ELR (cell line): ENCODE results near the gene TOMM40L.
"Not testable (repeated sequence)": the region's sequence is repeated elsewhere in the genome, so short reads cannot be mapped to it uniquely, and the experiment has no call there.

Source experiments
- DNase-seq: peaks from one replicate; pipeline ENCODE4 v3.0.0-alpha.2; 2015; ENCODE audit warnings: low read depth

Gene TOMM40L

DNA sequence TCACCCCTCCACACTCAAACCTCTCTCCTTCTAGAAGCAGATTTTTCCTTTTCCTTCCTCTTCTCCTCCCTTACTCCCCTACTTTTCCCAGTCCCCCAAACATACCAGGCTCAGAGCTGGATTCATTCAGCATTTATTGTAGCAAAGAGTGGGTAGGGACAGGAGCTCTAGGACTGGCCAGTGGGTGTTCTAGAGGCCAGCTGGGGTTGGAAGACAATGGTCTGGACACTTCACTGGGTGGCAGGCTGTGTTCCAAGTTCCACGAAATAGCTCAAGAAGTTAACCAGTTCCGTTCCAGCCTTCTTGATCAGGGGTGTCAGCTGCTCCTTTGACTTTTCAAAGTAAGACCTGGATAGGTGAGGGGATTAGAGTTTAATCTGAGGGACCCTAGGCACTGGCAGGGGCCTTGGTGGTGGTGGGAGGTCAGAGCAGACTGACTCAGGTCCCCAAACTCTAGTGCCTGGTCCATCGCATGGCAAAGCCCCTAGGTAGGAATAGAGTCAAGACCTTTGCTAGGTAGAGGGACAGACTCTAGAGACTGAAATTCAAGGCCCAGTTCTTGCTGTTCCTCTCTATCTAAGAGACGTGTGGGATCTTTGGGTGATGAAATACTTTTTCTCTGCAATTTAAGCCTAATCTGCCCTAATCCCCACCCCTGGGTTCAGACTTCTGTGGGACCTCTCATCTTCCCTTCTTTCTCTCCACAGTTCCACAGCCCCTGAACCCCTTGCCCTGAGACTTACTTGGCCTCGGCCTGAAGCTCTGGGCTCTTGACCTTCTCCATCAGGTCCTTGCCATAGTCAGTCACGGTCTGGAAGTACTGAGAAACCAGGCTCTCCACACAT is 3.5 kb upstream of the TOMM40L start:
- no peak for DNase-seq

DNA sequence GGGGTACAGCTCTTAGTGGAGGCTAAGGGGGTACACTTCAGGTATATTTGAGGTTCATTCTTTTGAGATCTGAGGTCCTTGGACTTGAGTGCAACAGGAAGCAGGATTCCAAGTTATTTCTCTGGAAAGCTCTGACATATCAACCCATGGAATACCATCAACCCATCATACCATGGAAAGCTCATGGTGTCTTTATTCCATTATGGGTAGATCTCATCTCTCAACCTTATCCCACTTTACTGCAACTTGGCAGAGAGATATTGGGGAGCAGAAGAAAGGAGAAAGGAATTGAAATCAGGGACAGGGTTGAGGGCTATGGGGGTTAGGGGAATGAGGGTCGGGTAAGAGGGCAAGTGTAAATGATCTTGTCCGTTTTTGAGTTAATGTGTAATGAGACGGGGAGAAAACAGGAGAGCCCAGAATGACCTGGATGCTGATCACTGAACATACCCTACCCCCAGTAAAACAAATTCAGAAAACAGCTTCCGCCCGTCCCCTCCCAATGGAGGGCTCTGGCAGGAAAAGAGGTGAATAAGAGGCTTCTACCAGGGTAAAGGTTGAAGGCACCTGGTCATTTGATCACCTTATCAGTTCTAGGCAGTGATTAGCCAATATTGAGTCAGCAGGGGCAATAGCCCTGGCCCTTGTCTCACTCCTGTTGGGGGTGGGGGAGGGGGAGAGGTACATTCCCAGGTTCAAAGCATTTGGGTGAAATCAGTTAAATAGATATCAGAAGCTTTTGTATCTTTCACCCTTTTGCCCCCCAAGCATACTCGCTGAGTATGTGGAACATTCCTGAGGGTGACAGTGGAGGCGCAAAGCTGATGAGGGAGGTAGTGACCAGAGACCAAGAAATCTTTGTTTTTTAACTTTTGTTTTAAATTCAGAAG is 1.8 kb upstream of the TOMM40L start:
- DNase-seq = no peak

DNA sequence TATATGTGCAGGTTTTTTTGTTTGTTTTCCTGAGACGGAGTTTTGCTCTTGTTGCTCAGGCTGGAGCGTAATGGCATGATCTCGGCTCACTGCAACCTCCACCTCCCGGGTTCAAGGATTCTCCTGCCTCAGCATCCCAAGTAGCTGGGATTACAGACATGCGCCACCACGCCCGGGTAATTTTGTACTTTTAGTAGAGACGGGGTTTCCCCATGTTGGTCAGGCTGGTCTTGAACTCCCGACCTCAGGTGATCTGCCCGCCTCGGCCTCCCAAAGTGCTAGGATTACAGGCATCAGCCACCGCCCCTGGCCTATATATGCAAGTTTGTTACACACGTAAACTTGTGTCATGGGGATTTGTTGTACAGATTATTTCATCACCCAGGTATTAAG is 1.2 kb upstream of the TOMM40L start:
- not testable (repeated sequence) for DNase-seq

DNA sequence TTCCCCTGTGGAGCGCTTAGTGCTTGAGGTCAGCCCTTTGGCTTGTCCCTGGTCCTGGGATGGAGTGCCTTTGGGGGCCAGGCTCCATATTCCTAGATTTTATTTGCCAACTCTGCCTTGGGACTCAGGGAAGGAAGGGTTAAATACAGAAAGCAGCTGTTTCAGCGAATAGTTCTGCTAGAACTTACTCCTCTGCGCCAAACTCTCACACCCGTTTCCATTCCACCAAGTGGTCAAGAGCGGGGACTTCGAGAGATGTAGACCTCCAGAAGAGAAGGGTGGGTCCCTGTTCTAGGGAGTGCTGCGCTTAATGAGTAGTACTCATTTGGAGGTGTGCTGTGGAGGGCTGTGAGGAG is 704 bp upstream of the TOMM40L start:
- no peak for DNase-seq

DNA sequence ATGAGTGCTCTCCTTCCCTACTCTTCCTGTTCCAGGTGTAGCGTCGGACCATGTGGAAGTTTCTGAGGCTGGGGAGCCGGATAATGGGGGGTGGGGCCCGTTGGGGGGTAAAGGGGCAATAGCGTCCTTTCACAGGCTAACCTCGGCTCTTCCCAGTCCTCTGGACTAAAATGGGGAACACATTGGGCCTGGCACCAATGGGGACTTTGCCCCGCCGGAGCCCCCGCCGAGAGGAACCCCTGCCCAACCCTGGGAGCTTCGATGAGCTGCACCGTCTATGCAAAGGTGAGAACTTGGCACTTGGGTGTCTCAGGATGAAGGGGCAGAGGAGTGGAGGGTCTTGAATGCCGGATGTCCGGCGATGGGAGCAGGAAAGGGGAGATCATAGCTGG is 456 bp downstream of the TOMM40L start:
- DNase-seq = peak; percentile 23

DNA sequence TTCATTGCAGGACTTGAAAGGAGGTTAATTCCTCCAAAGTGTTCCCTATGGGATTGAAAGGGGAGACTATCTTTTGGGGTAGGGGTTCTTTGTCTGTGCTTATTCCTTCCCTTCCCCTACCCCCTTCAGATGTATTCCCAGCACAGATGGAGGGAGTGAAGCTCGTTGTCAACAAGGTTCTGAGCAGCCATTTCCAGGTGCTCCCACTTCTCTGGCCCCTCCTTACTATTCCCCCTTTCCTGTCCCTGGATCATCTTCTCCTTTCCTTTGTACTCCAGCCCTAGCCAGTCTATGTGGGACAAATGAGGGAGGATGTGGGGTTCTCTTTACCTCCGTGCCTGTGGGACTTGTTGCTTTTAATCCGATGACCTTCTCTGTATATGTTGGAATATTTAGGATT is 899 bp downstream of the TOMM40L start:
- peak; percentile 20 for DNase-seq

DNA sequence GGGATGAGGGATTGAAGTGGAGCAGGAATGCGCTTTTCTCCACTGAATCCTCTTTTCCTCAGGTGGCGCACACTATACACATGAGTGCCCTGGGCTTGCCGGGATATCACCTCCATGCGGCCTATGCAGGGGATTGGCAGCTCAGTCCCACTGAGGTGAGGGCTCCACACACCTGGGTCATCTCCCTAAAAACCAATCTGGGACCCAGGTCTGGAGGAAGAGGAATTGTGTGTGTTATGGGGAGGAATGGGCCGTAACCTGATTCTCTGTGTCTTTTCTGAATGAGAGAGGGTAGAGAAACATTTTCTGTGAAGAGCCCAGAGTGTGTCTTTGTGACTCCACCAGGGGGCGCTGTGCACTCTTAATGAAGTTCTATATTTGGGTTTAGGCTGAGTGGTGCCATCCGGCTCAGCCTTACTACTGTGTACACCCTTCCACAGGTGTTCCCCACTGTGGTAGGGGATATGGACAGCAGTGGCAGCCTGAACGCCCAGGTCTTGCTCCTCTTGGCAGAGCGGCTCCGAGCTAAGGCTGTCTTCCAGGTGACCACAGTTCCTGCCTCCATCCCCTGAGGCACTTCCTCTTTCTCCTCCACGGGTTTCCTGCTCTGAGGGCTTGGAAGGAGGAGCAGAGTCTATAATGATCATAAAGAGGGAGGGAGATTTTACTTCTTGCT is 1.5 kb downstream of the TOMM40L start:
- DNase-seq = peak; percentile 84

DNA sequence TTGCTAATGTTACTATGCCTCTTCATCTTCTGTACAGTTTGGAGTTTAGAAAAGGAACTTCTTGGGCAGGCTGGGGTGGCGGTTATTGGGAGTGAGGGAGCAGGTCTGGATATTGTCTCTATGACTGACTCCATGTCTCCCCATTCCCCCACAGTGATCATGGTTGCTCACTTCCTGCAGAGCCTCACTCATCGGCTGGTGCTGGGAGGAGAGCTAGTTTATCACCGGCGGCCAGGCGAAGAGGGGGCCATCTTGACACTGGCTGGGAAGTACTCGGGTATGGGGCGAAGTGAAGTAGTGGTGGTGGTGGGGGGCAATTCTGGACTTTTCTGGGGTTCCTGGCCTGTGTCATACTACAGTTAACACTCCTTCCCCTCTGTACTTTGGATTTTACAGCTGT is 2.2 kb downstream of the TOMM40L start:
- peak; percentile 30 for DNase-seq

DNA sequence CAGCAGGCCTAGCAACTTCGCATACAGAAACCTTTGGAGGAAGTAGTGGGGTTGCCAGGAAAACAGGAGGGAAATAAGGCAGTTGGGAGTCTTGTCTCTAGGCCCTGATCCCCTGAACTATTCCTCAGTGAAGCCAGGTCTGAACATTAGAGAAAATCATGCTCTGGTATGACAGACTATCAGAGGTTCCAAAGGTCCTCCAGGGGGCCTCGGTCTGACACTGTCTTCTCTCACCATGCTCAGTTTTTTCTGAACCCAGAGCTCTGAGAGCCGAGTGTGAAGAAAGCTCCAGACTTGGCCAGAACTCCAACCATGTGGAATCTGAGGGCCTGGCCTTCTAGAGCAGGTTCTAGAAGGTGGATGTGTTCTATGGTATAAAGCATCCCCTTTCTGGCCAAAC is 4.0 kb downstream of the TOMM40L start:
- DNase-seq = peak; percentile 43

DNA sequence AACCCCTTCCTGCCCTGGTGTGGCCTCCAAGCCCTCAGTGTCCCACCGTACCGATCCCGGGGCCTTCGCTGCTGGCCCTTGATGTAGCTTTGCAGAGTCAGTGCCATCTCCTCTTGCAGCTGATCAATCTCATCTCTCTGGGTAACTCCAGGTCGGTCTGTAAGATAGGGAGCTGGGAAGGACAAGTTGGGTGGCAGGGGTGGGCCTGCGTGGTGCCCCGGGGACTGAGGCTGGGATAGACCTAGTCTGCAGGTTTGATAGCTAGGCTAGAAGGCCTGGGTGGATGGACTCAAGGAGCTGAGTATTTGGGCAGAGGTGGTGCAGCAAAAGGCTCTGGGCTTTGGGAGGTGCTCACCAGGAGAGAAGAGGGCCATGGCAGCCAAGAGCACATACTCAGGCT is 4.9 kb downstream of the TOMM40L start:
- no peak for DNase-seq

DNA sequence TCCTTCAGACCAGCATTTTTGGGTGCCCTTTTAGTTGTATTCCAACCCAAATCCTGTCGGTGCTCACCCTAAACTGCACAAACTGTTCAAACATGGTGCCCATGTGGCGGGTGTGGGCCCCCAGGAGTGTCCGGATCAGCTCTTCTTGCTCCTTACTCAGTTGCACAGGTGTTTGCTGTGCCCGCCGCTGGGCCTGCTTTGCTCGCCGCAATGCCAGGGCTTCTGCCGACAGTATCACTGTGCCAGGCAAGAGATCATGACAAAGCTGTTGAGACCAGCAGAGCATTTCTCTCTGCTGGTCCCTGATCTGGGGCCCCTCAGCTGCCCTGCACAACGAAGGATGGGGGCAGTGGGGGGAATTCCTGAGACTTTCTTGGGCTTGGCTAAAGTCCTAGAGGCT is 7.2 kb downstream of the TOMM40L start:
- DNase-seq = no peak

DNA sequence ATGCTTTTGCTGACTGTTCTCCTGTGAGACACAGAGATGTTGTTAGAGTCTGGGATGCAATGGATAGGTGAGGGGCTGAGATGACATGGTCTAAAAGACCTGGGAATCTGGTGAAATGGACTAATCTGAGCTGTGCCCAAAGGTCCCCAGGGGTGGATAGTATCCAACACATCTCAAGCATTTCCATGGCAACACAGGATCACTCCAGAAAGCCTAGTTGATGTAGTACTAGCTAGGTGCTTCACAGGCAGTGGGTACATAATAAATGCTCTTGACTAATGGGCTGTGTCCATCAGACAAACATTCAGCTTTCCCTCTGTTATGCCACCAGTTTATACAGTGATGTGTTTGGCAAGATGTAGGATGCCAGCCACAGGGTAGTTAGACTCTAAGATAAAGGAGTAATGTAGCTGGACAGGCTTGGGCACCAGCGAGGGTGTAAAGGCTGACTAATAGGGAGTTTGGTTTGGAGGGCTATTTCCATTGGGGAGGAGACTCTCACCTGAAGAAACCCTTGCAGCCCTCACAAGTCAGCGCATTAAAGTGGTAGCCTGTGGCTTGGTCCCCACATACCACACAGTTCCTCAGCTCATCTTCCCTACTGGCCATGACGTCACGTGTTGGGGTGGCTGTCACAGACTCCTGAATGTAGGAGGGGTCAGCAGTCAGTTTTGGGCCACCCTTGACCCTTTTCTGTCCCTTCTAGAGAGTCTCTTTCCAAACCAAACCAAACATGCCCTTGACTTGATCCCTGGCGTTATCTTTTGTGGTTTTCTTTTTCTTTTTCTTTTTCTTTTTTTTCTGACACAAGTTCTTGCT is 10.3 kb downstream of the TOMM40L start:
- no peak for DNase-seq

DNA sequence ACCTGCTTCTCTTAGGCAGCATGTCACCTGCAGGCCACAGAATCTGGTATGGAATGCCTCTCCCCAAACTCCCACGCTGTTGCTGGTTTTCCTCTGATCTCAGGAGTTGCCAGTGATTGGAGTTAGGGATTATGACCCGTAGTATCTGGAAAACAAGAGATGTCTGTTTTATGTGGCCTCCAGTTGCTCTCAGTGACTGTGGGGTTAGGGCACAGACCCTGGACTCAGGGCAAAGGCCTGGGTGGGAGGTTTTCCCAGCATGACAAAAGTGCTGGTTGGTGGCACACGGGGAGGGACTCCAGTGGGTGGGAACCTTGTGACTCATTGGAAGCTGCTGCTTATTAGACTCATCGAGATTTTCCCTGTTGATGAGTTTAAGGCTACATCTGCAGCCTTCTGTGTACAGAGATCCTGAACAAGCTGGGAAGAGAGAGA is 12.2 kb downstream of the TOMM40L start, which contains the start of gene NR1I3:
NR1I3 (minus strand) TSS at position 165 of the 435 bp plus-strand sequence. CDS start 1,638 bp downstream, outside the sequence.
- peak; percentile 46 for DNase-seq

DNA sequence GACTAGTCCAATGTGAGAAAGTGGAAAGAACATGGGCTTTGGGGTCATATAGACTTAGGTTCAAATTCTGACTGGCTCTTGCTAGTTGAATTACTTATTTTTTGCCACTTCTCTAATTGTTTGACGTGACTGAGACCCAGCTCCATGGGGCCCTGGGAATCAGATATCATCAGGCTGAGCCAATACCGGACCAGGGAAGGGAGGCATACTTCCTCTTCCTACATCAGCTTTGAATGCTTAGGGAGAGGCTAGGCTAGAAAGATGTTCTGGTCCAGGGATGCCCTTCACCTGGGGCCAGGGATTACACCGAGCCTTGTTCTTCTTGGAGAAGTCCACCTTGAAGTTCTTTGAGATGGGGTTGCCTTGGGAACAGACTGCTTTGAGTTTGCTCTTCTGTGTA is 15.8 kb downstream of the TOMM40L start:
- DNase-seq = no peak

DNA sequence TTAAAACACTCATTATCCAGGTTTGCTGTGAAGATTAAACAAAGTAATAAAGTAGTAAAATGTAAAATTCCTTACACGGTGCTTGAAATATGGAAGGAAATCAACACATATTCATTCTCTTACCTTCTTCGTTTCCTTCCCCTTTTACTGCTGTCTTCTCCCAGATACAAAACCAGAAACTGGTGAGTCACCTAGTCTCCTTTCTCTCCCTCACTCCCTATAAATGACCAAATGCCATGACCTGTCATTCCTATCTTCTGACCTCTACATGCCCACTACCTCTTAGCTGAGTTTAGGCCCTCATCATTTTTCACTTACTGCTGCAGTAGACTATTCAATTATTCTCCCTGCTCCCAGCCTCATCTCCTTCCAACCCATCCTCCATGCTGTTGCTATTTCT is 16.5 kb downstream of the TOMM40L start:
- peak; percentile 62 for DNase-seq

DNA sequence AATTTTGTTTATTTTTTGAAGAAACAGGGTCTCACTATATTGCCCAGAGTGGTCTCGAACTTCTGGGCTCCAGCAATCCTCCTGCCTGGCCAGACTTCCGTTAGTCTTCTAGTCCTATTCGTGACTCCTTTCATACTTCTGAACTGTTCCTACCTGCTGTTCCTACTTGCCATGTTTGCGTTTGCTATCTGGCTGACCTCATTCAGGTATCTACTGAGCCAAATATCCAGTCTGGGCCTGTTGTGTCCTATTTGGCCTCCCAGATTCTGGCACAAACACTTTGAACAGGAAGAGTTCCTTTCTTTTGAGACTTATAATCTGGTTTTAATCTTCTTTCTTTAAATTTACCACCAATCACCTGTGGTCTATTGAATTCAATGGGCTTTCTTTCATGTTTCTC is 19.0 kb downstream of the TOMM40L start:
- DNase-seq = no peak

DNA sequence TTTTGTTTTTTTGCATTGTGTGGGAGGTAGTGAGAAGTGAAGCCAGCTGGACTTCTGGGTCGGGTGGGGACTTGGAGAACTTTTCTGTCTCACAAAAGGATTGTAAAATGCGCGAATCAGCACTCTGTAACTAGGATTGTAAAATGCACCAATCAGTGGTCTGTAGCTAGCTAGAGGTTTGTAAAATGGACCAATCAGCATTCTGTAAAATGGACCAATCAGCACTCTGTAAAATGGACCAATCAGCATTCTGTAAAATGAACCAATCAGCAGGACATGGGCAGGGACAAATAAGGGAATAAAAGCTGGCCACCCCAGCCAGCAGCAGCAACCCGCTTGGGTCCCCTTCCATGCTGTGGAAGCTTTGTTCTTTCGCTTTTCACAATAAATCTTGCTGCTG is 24.2 kb downstream of the TOMM40L start:
- not testable (repeated sequence) for DNase-seq

DNA sequence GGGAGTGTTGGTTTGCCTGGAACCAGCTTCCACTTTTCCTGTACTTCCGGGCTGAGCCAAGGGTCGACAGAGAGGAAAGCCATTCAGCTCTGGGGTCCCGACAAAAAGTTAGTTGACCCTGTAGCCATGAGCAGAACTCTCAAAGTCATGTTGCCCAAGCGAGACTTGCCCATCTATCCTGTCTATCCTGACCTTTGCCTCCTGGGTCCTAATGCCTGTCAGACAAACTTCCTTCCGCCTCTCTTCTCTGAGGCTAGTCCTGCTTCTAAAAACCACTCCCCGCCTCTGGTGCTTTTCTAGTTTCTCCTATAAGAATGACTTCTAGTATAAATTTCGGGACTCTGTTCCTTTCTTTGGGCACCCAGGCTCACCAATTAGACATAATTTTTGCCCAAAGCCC is 25.0 kb downstream of the TOMM40L start:
- no peak for DNase-seq

DNA sequence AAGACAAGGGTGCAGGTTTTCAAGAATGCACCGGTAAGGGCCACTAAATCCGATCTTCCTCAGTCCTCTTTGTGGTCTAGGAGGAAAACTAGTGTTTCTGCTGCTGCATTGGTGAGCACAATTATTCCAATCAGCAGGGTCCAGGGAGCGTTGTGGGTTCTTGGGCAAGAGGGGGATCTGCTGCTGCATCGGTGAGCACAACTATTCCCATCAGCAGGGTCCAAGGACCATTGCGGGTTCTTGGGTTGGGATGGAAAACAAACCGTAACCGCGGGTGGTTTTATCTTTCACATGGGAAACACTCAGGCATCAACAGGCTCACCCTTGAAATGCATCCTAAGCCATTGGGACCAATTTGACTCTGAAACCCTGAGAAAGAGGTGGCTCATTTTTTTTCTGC is 25.7 kb downstream of the TOMM40L start:
- DNase-seq = no peak

DNA sequence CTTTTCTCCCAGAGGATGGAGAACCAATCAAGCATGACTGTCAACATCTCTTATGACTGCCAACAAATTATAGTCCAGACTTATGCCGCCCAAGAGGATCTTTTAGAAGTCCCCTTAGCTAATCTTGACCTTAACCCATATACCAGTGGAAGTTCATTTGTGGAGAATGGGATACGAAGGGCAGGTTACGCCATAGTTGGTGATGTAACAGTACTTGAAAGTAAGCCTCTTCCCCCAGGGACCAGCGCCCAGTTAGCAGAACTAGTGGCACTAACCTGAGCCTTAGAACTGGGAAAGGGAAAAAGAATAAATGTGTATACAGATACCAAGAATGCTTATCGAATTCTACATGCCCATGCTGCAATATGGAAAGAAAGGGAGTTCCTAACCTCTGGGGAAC is 29.4 kb downstream of the TOMM40L start:
- DNase-seq = not testable (repeated sequence)

DNA sequence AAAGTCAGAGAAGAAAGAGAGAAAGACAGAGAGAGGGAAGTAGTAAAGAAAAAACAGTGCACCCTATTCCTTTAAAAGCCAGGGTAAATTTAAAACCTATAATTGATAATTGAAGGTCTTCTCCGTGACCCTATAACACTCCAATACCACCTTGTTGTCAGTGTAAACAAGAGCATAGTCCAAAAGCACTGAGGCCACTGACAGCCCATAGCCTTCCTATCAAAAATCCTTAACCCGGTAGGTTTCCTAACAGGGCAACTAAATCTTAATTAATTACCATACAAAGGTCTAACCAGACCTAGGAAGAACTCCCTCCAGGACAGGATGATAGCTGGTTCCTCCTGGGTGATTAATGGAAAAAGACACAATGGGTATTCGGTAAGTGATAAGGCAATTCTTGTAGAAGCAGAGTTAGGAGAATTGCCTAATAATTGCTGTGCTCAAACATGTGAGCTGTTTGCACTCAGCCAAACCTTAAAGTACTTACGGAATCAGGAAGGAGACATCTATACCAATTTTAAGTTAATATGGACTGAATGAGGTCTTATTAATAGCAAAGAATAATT is 30.2 kb downstream of the TOMM40L start:
- not testable (repeated sequence) for DNase-seq
